IMR-90 (cell line): ENCODE data around the gene TEX264. TPM values are rescaled to one million over a fixed set of nuclear protein-coding genes. Genes with fewer than 3 reads are reported as not detected.

ENCODE experiments used
- ATAC-seq: fragments of 200-7000 bp; cut with Tn5 transposase; 2 replicates; pipeline ENCODE4 v1.9.1; 2020; ENCODE audit warnings: low read depth, mild to moderate bottlenecking, moderate library complexity
- BruUV-seq: library from RNA; stranded (reverse); fragments of 400-500 nt; replicated peaks from 2 replicates; lab custom pipeline; 2021; lab: Mats Ljungman, UMichigan
- CTCF ChIA-PET: fragments of 300-600 bp; formaldehyde crosslinking; extraction: SDS; loops from one replicate; lab custom pipeline; 2021; ENCODE audit warnings: antibody characterized with exemption; lab: Yijun Ruan, JAX
- POLR2A ChIA-PET: fragments of 300-600 bp; sonication (Branson Sonifier 250); formaldehyde crosslinking; loops from one replicate; lab custom pipeline; 2022; ENCODE audit warnings: antibody characterized with exemption; ENCODE audit not compliant: unreplicated experiment; lab: Charles Lee
- DNase-seq: peaks from one replicate; pipeline ENCODE4 v3.0.0; 2013
- H2AFZ ChIP-seq: replicated peaks from 2 replicates; pipeline ENCODE3; 2013; ENCODE audit warnings: low read length, mild to moderate bottlenecking; ENCODE audit not compliant: poor library complexity
- H2AK5ac ChIP-seq: 2 replicates; pipeline ENCODE4 v1.6.1; 2013; ENCODE audit warnings: low read depth, low read length, inconsistent platforms
- H2AK9ac ChIP-seq: replicated peaks from 2 replicates; pipeline ENCODE3; 2013; ENCODE audit warnings: mild to moderate bottlenecking, low read depth, low read length, moderate library complexity; ENCODE audit not compliant: poor library complexity
- H2BK120ac ChIP-seq: 2 replicates; pipeline ENCODE4 v1.6.1; 2013; ENCODE audit warnings: low read depth, low read length, inconsistent platforms
- H2BK15ac ChIP-seq: 3 replicates; pipeline ENCODE4 v1.6.1; 2013; ENCODE audit warnings: low read depth, low read length, inconsistent platforms
- H2BK20ac ChIP-seq: 2 replicates; pipeline ENCODE4 v1.6.1; 2013; ENCODE audit warnings: low read depth, mild to moderate bottlenecking, inconsistent platforms, low read length, moderate library complexity
- H2BK5ac ChIP-seq: 2 replicates; pipeline ENCODE4 v1.6.1; 2013; ENCODE audit warnings: mild to moderate bottlenecking, low read depth, low read length, inconsistent platforms; ENCODE audit not compliant: poor library complexity, severe bottlenecking
- H3K14ac ChIP-seq: replicated peaks from 2 replicates; pipeline ENCODE4 v1.6.1; 2013; ENCODE audit warnings: low read depth, low read length, inconsistent platforms
- H3K18ac ChIP-seq: 2 replicates; pipeline ENCODE4 v1.6.1; 2013; ENCODE audit warnings: low read depth, low read length, control low read depth
- H3K23ac ChIP-seq: 2 replicates; pipeline ENCODE4 v1.6.1; 2013; ENCODE audit warnings: low read depth, low read length, inconsistent platforms
- H3K27ac ChIP-seq: 2 replicates; pipeline ENCODE4 v1.5.1; 2013; ENCODE audit warnings: mild to moderate bottlenecking, control low read depth, low read length; ENCODE audit not compliant: insufficient read depth
- H3K27me3 ChIP-seq: 2 replicates; pipeline ENCODE4 v1.6.1; 2013; ENCODE audit warnings: low read length; ENCODE audit not compliant: control insufficient read depth, insufficient read depth
- H3K36me3 ChIP-seq: 2 replicates; pipeline ENCODE4 v1.6.1; 2013; ENCODE audit warnings: low read length, mixed read lengths; ENCODE audit not compliant: control insufficient read depth, insufficient read depth
- H3K4ac ChIP-seq: 2 replicates; pipeline ENCODE4 v1.6.1; 2013; ENCODE audit warnings: low read depth, low read length, inconsistent platforms
- H3K4me1 ChIP-seq: 2 replicates; pipeline ENCODE4 v1.6.1; 2013; ENCODE audit warnings: low read length, mixed read lengths; ENCODE audit not compliant: control insufficient read depth, insufficient read depth
- H3K4me2 ChIP-seq: 2 replicates; pipeline ENCODE4 v1.6.1; 2013; ENCODE audit warnings: low read depth, mild to moderate bottlenecking, control low read depth, low read length, moderate library complexity
- H3K4me3 ChIP-seq: 2 replicates; pipeline ENCODE4 v1.5.1; 2013; ENCODE audit warnings: low read depth, mild to moderate bottlenecking, control low read depth, low read length, moderate library complexity; ENCODE audit not compliant: insufficient read depth
- H3K56ac ChIP-seq: 2 replicates; pipeline ENCODE4 v1.6.1; 2013; ENCODE audit warnings: low read length, inconsistent platforms; ENCODE audit not compliant: insufficient read depth; ENCODE audit errors: extremely low read depth
- H3K79me1 ChIP-seq, 2 experiments: 2 replicates each; pipeline ENCODE4 v1.6.1; 2013; ENCODE audit warnings: low read length in 2 of 2, inconsistent platforms in 1 of 2, low read depth in 1 of 2
- H3K9ac ChIP-seq: 2 replicates; pipeline ENCODE4 v1.6.1; 2013; ENCODE audit warnings: low read depth, low read length, control low read depth
- H3K9me1 ChIP-seq: 2 replicates; pipeline ENCODE4 v1.6.1; 2013; ENCODE audit warnings: low read length, inconsistent platforms; ENCODE audit not compliant: insufficient read depth
- H3K9me3 ChIP-seq: 2 replicates; pipeline ENCODE4 v1.6.1; 2013; ENCODE audit warnings: low read length; ENCODE audit not compliant: control insufficient read depth, insufficient read depth
- H4K20me1 ChIP-seq: 2 replicates; pipeline ENCODE4 v1.6.1; 2013; ENCODE audit warnings: low read length, inconsistent platforms; ENCODE audit not compliant: insufficient read depth
- H4K5ac ChIP-seq: 2 replicates; pipeline ENCODE4 v1.6.1; 2013; ENCODE audit warnings: mild to moderate bottlenecking, low read depth, low read length, control low read depth
- H4K8ac ChIP-seq, 2 experiments: 2 replicates each; pipeline ENCODE4 v1.6.1; 2013; ENCODE audit warnings: low read depth in 2 of 2, low read length in 2 of 2, control low read depth in 1 of 2, inconsistent platforms in 1 of 2
- H4K91ac ChIP-seq: 2 replicates; pipeline ENCODE4 v1.6.1; 2013; ENCODE audit warnings: low read depth, low read length, inconsistent platforms; ENCODE audit not compliant: insufficient read depth
- BHLHE40 ChIP-seq: fragments of 150-350 bp; IDR thresholded peaks from 2 replicates; pipeline ENCODE4 v1.6.1; 2016; ENCODE audit warnings: mild to moderate bottlenecking, low read depth, low read length
- CEBPB ChIP-seq: IDR thresholded peaks from 2 replicates; pipeline ENCODE4 v1.6.1; 2012; ENCODE audit warnings: low read depth, low read length, improper control_type of control experiment
- CHD1 ChIP-seq: IDR thresholded peaks from 2 replicates; pipeline ENCODE4 v1.6.1; 2012; ENCODE audit warnings: low read depth, low read length, improper control_type of control experiment
- FOS ChIP-seq: fragments of 150-350 bp; IDR thresholded peaks from 2 replicates; pipeline ENCODE4 v1.6.1; 2016; ENCODE audit warnings: low read depth, low read length
- MAFK ChIP-seq: IDR thresholded peaks from 2 replicates; pipeline ENCODE4 v1.6.1; 2012; ENCODE audit warnings: low read depth, low read length, improper control_type of control experiment
- MAZ ChIP-seq: IDR thresholded peaks from 2 replicates; pipeline ENCODE4 v1.6.1; 2012; ENCODE audit warnings: low read depth, mild to moderate bottlenecking, low read length, improper control_type of control experiment, moderate library complexity, borderline replicate concordance
- MXI1 ChIP-seq: IDR thresholded peaks from 2 replicates; pipeline ENCODE4 v1.6.1; 2012; ENCODE audit warnings: low read depth, mild to moderate bottlenecking, low read length, moderate library complexity, borderline replicate concordance
- NFE2L2 ChIP-seq: fragments of 150-350 bp; IDR thresholded peaks from 2 replicates; pipeline ENCODE4 v1.6.1; 2016; ENCODE audit warnings: low read depth, mild to moderate bottlenecking, low read length
- POLR2A ChIP-seq: IDR thresholded peaks from 2 replicates; pipeline ENCODE4 v1.6.1; 2012; ENCODE audit warnings: mild to moderate bottlenecking, low read depth, low read length
- RAD21 ChIP-seq: IDR thresholded peaks from 2 replicates; pipeline ENCODE4 v1.6.1; 2012; ENCODE audit warnings: low read length, improper control_type of control experiment
- RCOR1 ChIP-seq: IDR thresholded peaks from 2 replicates; pipeline ENCODE4 v1.6.1; 2012; ENCODE audit warnings: mild to moderate bottlenecking, low read length, improper control_type of control experiment; ENCODE audit not compliant: insufficient replicate concordance
- RFX5 ChIP-seq: IDR thresholded peaks from 2 replicates; pipeline ENCODE4 v1.8.0; 2012; ENCODE audit warnings: low read depth, mild to moderate bottlenecking, low read length, moderate library complexity
- SMC3 ChIP-seq: fragments of 150-350 bp; IDR thresholded peaks from 2 replicates; pipeline ENCODE4 v1.6.1; 2016; ENCODE audit warnings: low read depth, mild to moderate bottlenecking, antibody characterized with exemption, low read length, moderate library complexity
- USF2 ChIP-seq: fragments of 150-350 bp; IDR thresholded peaks from 2 replicates; pipeline ENCODE4 v1.6.1; 2017; ENCODE audit warnings: mild to moderate bottlenecking, antibody characterized with exemption, low read length, low read depth
- WGBS, 2 experiments: methylation state at CpG; one replicate each; pipeline versions ENCODE4 v1.1.5 to v1.1.7; 2013; ENCODE audit warnings: missing lambda C conversion rate in 2 of 2; ENCODE audit not compliant: insufficient read length in 1 of 2; ENCODE audit errors: extremely low coverage in 2 of 2; 5-methylcytosine and 5-hydroxymethylcytosine counted together
- dilution Hi-C: fragments of 300-500 bp; cut with HindIII; formaldehyde crosslinking; loops from one replicate; pipeline ENCODE4 v1.14.3; 2018; ENCODE audit warnings: low sequenced_read_pairs; ENCODE audit not compliant: unreplicated experiment
- in situ Hi-C: fragments of 300-500 bp; cut with MboI; formaldehyde crosslinking; loops from 3 replicates; pipeline ENCODE4 v1.14.3; 2019; ENCODE audit warnings: low sequenced_read_pairs, inconsistent platforms, mixed read lengths
- intact Hi-C: fragments of 100-400 bp; cut with micrococcal nuclease; formaldehyde crosslinking; loops from 2 replicates; pipeline ENCODE4 v1.10.0; 2022
- polyA plus RNA-seq, 3 experiments: library from polyadenylated mRNA; depleted of rRNA; stranded (reverse); fragments of >200 nt; gene quantifications; 2 replicates each; pipeline ENCODE4 v1.2.3, GENCODE V29; 2012; ENCODE audit warnings: low replicate concordance in 1 of 3
- total RNA-seq: library from RNA; depleted of rRNA; stranded (reverse); fragments of >200 nt; gene quantifications from 2 replicates; pipeline ENCODE4 v1.2.3, GENCODE V29; 2012
- TF ChIP-seq, protein P1 (sequence below): conservative IDR thresholded peaks from 2 replicates; pipeline ENCODE4 v1.5.1; 2012; ENCODE audit warnings: mild to moderate bottlenecking, low read depth, low read length, improper control_type of control experiment
- TF ChIP-seq, protein P2 (sequence below): fragments of 150-350 bp; IDR thresholded peaks from 2 replicates; pipeline ENCODE4 v1.6.1; 2016; ENCODE audit warnings: low read depth, mild to moderate bottlenecking, low read length, moderate library complexity, borderline replicate concordance

The TEX264 gene
- total and polyA plus RNA-seq, 2 of the 4 experiments (the other 2 are of a cell fraction): 30.3 to 45.0 TPM

- intact Hi-C loops (no loop called here), dilution Hi-C loops (no loop called here), in situ Hi-C loops (no loop called here)
- Histone ChIP-seq H3K9me1 (no peaks in the 10 kb centered on the region; the same call in 1 of the 2 replicates), H3K27me3 (peaks cover 2% of the 10 kb centered on the region; the same call in 1 of the 2 replicates), H4K91ac (no peak overlapping the region), H2AK5ac (no peak overlapping the region), H2BK15ac (no peak overlapping the region), H3K36me3 (no peaks in the 10 kb centered on the region), H4K5ac (no peak overlapping the region), H4K20me1 (no peaks in the 10 kb centered on the region), H2AK9ac (no peak overlapping the region), H3K9me3 (no peaks in the 10 kb centered on the region), H2BK5ac (no peak overlapping the region), H2BK20ac (no peak overlapping the region), H3K9ac (no peak overlapping the region), H3K4ac (no peak overlapping the region), H3K79me1 (no peaks in the 10 kb centered on the region), H3K4me3 (no peak overlapping the region), H3K27ac (no peak overlapping the region), H4K8ac (no peak overlapping the region), H3K56ac (no peak overlapping the region), H3K4me2 (no peak overlapping the region), H2AFZ (no peak overlapping the region), H3K14ac (no peak overlapping the region), H2BK120ac (no peak overlapping the region), H3K18ac (no peak overlapping the region), H3K23ac (no peak overlapping the region), H3K4me1 (no peaks in the 10 kb centered on the region)
- ChIA-PET CTCF (no interaction called here), POLR2A (no interaction called here)
- TF ChIP-seq, protein P1, sequence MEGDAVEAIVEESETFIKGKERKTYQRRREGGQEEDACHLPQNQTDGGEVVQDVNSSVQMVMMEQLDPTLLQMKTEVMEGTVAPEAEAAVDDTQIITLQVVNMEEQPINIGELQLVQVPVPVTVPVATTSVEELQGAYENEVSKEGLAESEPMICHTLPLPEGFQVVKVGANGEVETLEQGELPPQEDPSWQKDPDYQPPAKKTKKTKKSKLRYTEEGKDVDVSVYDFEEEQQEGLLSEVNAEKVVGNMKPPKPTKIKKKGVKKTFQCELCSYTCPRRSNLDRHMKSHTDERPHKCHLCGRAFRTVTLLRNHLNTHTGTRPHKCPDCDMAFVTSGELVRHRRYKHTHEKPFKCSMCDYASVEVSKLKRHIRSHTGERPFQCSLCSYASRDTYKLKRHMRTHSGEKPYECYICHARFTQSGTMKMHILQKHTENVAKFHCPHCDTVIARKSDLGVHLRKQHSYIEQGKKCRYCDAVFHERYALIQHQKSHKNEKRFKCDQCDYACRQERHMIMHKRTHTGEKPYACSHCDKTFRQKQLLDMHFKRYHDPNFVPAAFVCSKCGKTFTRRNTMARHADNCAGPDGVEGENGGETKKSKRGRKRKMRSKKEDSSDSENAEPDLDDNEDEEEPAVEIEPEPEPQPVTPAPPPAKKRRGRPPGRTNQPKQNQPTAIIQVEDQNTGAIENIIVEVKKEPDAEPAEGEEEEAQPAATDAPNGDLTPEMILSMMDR: no peak
- TF ChIP-seq BHLHE40: no peak
- no peak for TF ChIP-seq CEBPB
- TF ChIP-seq FOS: no peak
- TF ChIP-seq RAD21: no peak
- TF ChIP-seq USF2: no peak
- no peak for TF ChIP-seq SMC3
- no peak for TF ChIP-seq CHD1
- no peak for TF ChIP-seq MAFK
- TF ChIP-seq POLR2A: no peak
- TF ChIP-seq MAZ: no peak
- TF ChIP-seq RCOR1: no peak
- TF ChIP-seq NFE2L2: no peak
- no peak for TF ChIP-seq RFX5
- TF ChIP-seq, protein P2, sequence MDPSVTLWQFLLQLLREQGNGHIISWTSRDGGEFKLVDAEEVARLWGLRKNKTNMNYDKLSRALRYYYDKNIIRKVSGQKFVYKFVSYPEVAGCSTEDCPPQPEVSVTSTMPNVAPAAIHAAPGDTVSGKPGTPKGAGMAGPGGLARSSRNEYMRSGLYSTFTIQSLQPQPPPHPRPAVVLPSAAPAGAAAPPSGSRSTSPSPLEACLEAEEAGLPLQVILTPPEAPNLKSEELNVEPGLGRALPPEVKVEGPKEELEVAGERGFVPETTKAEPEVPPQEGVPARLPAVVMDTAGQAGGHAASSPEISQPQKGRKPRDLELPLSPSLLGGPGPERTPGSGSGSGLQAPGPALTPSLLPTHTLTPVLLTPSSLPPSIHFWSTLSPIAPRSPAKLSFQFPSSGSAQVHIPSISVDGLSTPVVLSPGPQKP: no peak
- TF ChIP-seq MXI1: no peak
- ATAC-seq (no peak), DNase-seq (no peak)
- WGBS, 2 experiments: 39% methylated on average over 3 of the region's 7 CpGs; no CpG with 5 or more reads in 1 of the 2 experiments
- BruUV-seq: no TSS peak
Observed at GRCh38 chr3:51717947-51718346, 46.9 kb downstream of the TEX264 start.
